ENCODE measurements around the gene CD28.

DNA sequence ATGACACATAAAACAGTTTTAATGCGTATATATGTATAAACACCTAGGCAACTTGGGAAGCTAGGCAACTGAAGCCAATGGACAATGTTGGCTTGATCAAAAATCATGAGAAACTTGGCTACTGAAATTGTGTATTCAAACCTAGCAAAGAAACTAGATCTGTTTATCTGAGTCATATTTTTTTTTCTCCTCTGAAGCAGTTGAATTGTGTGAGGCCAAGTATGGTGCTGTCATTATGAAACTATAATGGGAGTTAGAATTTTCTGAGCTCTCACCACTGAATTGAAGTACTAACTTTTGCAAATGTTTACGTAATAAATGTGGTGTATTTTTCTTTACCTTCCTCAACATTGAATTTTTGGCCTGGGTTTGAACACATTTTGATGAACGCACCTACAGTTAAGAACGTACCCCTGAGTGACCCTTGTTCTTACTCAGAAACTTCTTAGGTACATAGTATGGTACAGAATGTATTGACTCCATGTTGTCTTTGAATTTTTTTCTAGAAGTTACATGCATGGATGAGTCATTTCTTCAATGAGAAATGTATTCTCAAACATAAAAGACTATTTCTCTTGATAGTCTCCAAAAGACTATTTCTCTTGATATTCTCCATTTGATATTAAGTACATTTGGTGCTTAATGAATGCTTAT is 23.8 kb downstream of the CD28 start:
- no peak for TF ChIP-seq RAD21 (IDR thresholded peaks at IDR 0.05; ENCODE audit: low read depth)
- TF ChIP-seq, protein P1, sequence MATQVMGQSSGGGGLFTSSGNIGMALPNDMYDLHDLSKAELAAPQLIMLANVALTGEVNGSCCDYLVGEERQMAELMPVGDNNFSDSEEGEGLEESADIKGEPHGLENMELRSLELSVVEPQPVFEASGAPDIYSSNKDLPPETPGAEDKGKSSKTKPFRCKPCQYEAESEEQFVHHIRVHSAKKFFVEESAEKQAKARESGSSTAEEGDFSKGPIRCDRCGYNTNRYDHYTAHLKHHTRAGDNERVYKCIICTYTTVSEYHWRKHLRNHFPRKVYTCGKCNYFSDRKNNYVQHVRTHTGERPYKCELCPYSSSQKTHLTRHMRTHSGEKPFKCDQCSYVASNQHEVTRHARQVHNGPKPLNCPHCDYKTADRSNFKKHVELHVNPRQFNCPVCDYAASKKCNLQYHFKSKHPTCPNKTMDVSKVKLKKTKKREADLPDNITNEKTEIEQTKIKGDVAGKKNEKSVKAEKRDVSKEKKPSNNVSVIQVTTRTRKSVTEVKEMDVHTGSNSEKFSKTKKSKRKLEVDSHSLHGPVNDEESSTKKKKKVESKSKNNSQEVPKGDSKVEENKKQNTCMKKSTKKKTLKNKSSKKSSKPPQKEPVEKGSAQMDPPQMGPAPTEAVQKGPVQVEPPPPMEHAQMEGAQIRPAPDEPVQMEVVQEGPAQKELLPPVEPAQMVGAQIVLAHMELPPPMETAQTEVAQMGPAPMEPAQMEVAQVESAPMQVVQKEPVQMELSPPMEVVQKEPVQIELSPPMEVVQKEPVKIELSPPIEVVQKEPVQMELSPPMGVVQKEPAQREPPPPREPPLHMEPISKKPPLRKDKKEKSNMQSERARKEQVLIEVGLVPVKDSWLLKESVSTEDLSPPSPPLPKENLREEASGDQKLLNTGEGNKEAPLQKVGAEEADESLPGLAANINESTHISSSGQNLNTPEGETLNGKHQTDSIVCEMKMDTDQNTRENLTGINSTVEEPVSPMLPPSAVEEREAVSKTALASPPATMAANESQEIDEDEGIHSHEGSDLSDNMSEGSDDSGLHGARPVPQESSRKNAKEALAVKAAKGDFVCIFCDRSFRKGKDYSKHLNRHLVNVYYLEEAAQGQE (IDR thresholded peaks at IDR 0.05; ENCODE audit: low read depth): no peak
- TF ChIP-seq ZBTB7A (IDR thresholded peaks at IDR 0.05; ENCODE audit: low read depth): no peak
- no peak for TF ChIP-seq TAF1 (IDR thresholded peaks at IDR 0.05; ENCODE audit: low read depth)
- no peak for TF ChIP-seq EGR1 (IDR thresholded peaks at IDR 0.05)
- TF ChIP-seq, protein P2, sequence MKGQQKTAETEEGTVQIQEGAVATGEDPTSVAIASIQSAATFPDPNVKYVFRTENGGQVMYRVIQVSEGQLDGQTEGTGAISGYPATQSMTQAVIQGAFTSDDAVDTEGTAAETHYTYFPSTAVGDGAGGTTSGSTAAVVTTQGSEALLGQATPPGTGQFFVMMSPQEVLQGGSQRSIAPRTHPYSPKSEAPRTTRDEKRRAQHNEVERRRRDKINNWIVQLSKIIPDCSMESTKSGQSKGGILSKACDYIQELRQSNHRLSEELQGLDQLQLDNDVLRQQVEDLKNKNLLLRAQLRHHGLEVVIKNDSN (IDR thresholded peaks at IDR 0.05): no peak
- TF ChIP-seq CEBPB (IDR thresholded peaks at IDR 0.05): no peak
- TF ChIP-seq EP300 (IDR thresholded peaks at IDR 0.05; ENCODE audit: borderline replicate concordance): no peak
- no peak for TF ChIP-seq CREB1 (IDR thresholded peaks at IDR 0.05; ENCODE audit: low read depth)
- TF ChIP-seq NFIC (IDR thresholded peaks at IDR 0.05): no peak
- TF ChIP-seq FOXM1 (IDR thresholded peaks at IDR 0.05; ENCODE audit: borderline replicate concordance, low read depth): no peak
